ENCODE data around the gene FOXC1.

GRCh38 chr6:1605893-1606779, 3.6 kb upstream of the FOXC1 start:
- TF ChIP-seq YY1 (IDR thresholded peaks at IDR 0.05; ENCODE audit: extremely low read depth, insufficient replicate concordance, low read depth, low read length) (no peak), POLR2A (IDR thresholded peaks at IDR 0.05; ENCODE audit: borderline replicate concordance, extremely low read depth, insufficient read depth, insufficient read length) (no peak), SIN3A (IDR thresholded peaks at IDR 0.05; ENCODE audit: low read depth) (no peak)
- TF ChIP-seq, protein P1, sequence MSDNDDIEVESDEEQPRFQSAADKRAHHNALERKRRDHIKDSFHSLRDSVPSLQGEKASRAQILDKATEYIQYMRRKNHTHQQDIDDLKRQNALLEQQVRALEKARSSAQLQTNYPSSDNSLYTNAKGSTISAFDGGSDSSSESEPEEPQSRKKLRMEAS (IDR thresholded peaks at IDR 0.05) = no peak

Data from HCT116 (cell line).